BLaER1 treated with 17β-estradiol and CSF1 and Interleukin-3, amounts not matched to agents 10 nM and 100 nM (cell line): ENCODE data around the gene SLIT3.

ENCODE experiments used
- H3K27ac ChIP-seq, 11 experiments: shearing (Covaris generic); formaldehyde crosslinking; 2 replicates each; pipeline ENCODE4 v1.8.1; 2022
- H3K27me3 ChIP-seq, 11 experiments: shearing (Covaris generic); formaldehyde crosslinking; 2 replicates each; pipeline ENCODE4 v1.8.1; 2022
- H3K36me3 ChIP-seq, 11 experiments: shearing (Covaris generic); formaldehyde crosslinking; 2 replicates each; pipeline ENCODE4 v1.8.1; 2022
- H3K4me1 ChIP-seq, 10 experiments: shearing (Covaris generic); formaldehyde crosslinking; 2 replicates each; pipeline ENCODE4 v1.8.1; 2022
- H3K4me2 ChIP-seq, 11 experiments: shearing (Covaris generic); formaldehyde crosslinking; 2 replicates each; pipeline ENCODE4 v1.8.1; 2022
- H3K4me3 ChIP-seq, 10 experiments: shearing (Covaris generic); formaldehyde crosslinking; 2 replicates each; pipeline ENCODE4 v1.8.1; 2022
- H3K9ac ChIP-seq, 11 experiments: shearing (Covaris generic); formaldehyde crosslinking; 2 replicates each; pipeline ENCODE4 v1.8.1; 2022
- H3K9me3 ChIP-seq, 11 experiments: shearing (Covaris generic); formaldehyde crosslinking; replicated peaks in 1 of 11; 2 replicates each; pipeline ENCODE4 v1.8.1; 2022
- H4K20me1 ChIP-seq, 11 experiments: shearing (Covaris generic); formaldehyde crosslinking; 2 replicates each; pipeline ENCODE4 v1.8.1; 2022
- Cebpa-rat ChIP-seq, 11 experiments: shearing (Covaris generic); IDR thresholded peaks; 2 replicates each; pipeline ENCODE4 v1.8.1; 2022

Gene SLIT3

DNA sequence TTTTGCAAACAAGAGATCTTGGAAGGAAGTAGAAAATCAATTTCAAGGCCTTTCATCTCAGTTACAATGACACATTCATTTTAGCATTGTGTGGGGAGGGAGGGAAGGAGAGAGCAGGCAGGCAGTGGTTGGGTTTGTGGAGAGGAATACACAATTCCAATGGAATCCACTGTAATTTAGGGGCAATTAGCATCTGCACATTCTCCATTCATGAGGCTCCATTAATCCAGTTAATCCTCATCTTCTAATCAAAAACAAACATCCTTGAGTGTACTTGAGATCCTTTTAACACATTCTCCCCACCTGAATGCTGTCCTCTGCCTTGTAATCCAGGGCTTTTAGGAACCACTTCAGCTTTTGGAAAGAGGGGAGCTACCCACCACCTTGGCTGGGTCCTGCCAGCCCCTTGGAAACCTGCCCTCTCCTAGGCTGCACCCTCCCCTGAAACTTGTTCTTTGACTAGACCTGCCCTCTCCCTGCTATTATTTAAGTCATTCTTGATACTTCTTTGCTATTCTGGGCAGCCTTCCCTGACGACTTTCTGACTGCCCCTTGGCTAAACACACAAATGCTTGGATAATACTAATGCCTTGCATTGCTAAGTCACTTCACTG lies 271.2 kb downstream of the SLIT3 start:
- Histone ChIP-seq H3K4me2 (no peak overlapping the region), H3K36me3 (no peaks in the 10 kb centered on the region), H3K27me3 (no peaks in the 10 kb centered on the region), H3K9me3 (peaks cover 4 to 16% (median 6%) of the 10 kb centered on the region in 11 experiments; a peak in 14 of 22 replicates), H3K4me1 (no peaks in the 10 kb centered on the region), H4K20me1 (no peaks in the 10 kb centered on the region), H3K4me3 (no peak overlapping the region), H3K27ac (no peak overlapping the region), H3K9ac (no peak overlapping the region)
- no peak for TF ChIP-seq Cebpa-rat (IDR thresholded peaks at IDR 0.05)

DNA sequence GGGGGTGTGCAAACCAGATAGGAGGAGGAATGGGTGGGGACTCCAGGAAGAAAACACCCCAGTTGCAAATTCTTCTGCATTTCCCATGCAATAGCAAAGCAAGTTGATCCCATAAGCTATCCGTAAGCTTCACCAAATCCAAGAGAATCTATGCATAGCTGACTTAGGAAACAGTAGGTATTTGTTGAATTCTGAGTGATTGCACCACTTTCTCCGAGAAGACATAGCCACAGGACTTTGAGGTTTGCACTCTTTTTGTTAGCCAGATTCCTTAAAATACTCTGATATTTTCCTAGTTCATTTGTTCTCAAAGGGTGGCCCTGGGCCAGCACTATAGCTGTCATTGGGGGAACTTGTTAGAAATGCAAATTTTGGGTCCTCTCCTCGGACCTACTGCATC lies 271.9 kb downstream of the SLIT3 start:
- Histone ChIP-seq H3K4me2 (no peak overlapping the region), H3K4me3 (no peak overlapping the region), H3K9me3 (peaks cover 4 to 11% (median 6%) of the 10 kb centered on the region in 11 experiments; a peak in 14 of 22 replicates), H3K4me1 (no peaks in the 10 kb centered on the region), H3K9ac (no peak overlapping the region), H3K27me3 (no peaks in the 10 kb centered on the region), H3K27ac (no peak overlapping the region), H3K36me3 (no peaks in the 10 kb centered on the region), H4K20me1 (no peaks in the 10 kb centered on the region)
- TF ChIP-seq Cebpa-rat (IDR thresholded peaks at IDR 0.05), result no peak

DNA sequence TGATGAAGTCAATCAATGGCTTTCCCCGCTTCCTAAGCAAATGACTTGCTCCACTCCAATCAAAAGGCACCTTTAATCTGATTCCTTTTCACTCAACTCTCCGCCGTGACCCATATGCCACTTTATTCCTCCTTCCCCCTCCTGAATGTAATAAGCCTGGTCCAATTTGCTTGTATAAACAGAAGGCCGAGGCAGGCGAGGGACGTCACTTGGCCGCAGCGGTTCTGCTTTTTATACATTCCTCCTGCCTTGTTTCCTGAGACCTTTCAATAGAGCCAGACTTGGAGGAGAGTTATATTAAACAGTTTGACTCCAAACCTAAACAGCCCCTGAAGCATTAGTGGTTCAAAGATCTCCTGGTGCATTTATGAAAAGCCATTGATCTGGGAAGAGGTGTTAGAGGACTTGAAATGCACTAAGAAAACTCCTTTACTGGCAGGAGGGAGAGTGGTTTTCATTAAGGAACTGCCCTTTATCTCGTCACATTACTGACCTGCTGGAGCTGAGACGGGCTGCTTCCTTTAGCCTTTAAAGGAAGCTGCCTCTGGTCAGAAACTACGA lies 273.4 kb downstream of the SLIT3 start:
- no peaks in the 10 kb centered on the region for H3K36me3 ChIP-seq
- H4K20me1 ChIP-seq, result no peaks in the 10 kb centered on the region
- no peak overlapping the region for H3K9ac ChIP-seq
- no peaks in the 10 kb centered on the region for H3K4me1 ChIP-seq
- H3K27ac ChIP-seq, result no peak overlapping the region
- no peaks in the 10 kb centered on the region for H3K27me3 ChIP-seq
- H3K4me3 ChIP-seq, result no peak overlapping the region
- TF ChIP-seq Cebpa-rat (IDR thresholded peaks at IDR 0.05), result no peak
- no peak overlapping the region for H3K4me2 ChIP-seq
- no peaks in the 10 kb centered on the region for H3K9me3 ChIP-seq

DNA sequence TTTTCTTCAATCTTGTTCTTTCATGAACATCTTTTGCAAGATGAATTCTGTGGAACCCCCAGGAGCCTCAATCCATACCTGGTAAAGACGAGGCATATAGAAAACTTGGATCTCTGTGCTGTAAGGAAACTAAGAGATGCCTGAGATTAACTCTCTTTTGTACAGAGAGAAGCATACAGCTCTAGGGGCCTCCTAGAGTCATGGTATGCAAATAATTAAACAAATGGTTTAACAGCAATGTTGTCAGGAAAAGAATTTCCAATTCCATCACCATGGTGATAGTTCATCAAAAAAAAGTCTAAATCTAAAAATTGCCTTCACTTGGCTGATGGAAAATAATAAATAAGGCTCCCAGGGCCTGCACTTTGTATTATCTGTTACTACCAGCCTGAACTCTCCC lies 275.4 kb downstream of the SLIT3 start:
- no peaks in the 10 kb centered on the region for H4K20me1 ChIP-seq
- no peaks in the 10 kb centered on the region for H3K27me3 ChIP-seq
- H3K9ac ChIP-seq, result no peak overlapping the region
- no peak overlapping the region for H3K27ac ChIP-seq
- H3K9me3 ChIP-seq, result no peaks in the 10 kb centered on the region
- no peaks in the 10 kb centered on the region for H3K4me1 ChIP-seq
- TF ChIP-seq Cebpa-rat (IDR thresholded peaks at IDR 0.05), result no peak
- H3K36me3 ChIP-seq, result no peaks in the 10 kb centered on the region
- H3K4me2 ChIP-seq, result no peak overlapping the region
- H3K4me3 ChIP-seq, result no peak overlapping the region

DNA sequence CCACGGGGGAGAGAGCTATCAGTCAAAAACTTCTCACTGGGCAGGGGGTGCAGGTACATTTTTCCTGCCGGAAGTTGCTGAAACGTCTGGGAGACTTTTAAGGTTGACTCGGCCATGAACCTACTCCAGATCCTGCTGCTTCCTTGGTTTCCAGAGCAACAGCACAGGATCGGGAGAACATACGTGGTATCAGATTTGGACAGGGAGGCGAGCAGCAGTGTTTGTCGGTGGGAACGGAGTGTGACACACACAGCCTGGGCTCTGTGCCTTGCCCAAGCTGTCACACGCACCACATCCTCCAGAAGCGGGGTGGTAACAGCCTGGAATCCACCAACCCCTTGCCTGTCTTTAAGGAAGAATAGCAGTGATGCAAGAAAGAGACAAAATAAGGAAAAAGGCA lies 276.5 kb downstream of the SLIT3 start:
- no peaks in the 10 kb centered on the region for H3K4me1 ChIP-seq
- no peak overlapping the region for H3K4me3 ChIP-seq
- H3K4me2 ChIP-seq, result no peak overlapping the region
- H3K27ac ChIP-seq, result no peak overlapping the region
- no peaks in the 10 kb centered on the region for H3K9me3 ChIP-seq
- no peaks in the 10 kb centered on the region for H4K20me1 ChIP-seq
- no peak for TF ChIP-seq Cebpa-rat (IDR thresholded peaks at IDR 0.05)
- H3K36me3 ChIP-seq, result no peaks in the 10 kb centered on the region
- no peak overlapping the region for H3K9ac ChIP-seq
- no peaks in the 10 kb centered on the region for H3K27me3 ChIP-seq

DNA sequence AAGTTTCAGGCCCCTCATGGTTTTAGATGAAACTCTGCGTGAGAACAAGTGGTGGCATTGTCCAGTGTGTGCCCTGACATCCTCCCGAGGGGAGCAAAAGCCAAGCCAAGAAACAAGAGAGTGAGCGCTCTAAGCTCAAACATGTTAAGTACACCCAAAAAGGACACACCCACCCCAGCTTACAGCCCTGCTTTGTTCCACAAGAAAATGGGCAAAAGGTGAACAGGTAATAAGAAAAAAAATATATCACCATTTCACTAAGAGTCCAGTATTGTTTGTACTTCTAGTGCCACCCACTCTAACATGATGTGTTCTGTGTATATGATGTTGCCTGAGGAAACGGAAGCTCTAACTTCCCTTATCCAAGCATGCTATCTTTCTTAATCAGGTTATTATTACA lies 278.2 kb downstream of the SLIT3 start:
- no peaks in the 10 kb centered on the region for H3K4me1 ChIP-seq
- H3K9me3 ChIP-seq, result no peaks in the 10 kb centered on the region
- TF ChIP-seq Cebpa-rat (IDR thresholded peaks at IDR 0.05), result no peak
- no peak overlapping the region for H3K27ac ChIP-seq
- no peaks in the 10 kb centered on the region for H3K27me3 ChIP-seq
- no peak overlapping the region for H3K4me3 ChIP-seq
- no peak overlapping the region for H3K4me2 ChIP-seq
- no peaks in the 10 kb centered on the region for H4K20me1 ChIP-seq
- no peaks in the 10 kb centered on the region for H3K36me3 ChIP-seq
- H3K9ac ChIP-seq, result no peak overlapping the region

DNA sequence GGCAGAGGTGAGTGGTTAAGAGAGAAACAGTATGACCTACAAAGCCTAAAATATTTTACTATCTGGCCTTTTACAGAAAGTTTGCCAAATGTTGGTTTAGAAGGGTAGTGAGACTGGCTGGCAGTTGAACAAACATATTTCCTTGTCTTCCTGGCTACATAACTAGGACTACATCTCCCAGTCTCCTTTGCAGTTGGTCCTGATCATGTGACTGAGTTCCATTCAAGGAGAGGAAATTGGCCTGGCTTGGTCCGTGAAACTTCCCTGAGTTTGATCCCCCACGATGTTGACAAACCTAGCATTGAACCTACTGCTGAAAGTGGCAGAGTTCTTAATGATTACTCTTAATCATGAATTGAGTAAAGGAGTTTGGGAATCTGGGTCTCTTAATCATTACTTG lies 280.8 kb downstream of the SLIT3 start:
- Histone ChIP-seq H4K20me1 (no peaks in the 10 kb centered on the region), H3K27ac (no peak overlapping the region), H3K9ac (no peak overlapping the region), H3K4me2 (no peak overlapping the region), H3K4me1 (no peaks in the 10 kb centered on the region), H3K27me3 (no peaks in the 10 kb centered on the region), H3K4me3 (no peak overlapping the region), H3K9me3 (no peaks in the 10 kb centered on the region), H3K36me3 (no peaks in the 10 kb centered on the region)
- no peak for TF ChIP-seq Cebpa-rat (IDR thresholded peaks at IDR 0.05)

DNA sequence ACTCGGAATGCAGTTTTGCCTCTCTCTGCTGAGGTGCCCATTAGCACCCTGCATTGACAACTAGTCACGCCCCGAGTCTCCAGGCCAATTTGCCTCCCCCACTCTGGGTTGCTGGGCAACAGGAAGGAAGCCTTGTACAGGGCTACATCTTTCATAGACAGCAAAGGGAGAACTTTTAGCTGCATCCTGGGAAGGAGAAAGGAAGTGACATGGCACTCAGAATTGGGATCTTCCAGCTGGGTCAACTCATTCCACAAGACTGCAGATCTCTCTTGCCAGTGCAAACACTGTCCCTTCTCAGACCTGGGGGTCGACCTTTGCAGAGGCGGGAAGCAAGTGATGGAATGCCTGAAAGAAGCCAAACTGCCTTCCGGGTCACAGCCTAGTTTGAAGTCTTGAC lies 282.0 kb downstream of the SLIT3 start:
- Histone ChIP-seq H3K9me3 (no peaks in the 10 kb centered on the region), H3K4me3 (no peak overlapping the region), H3K27me3 (no peaks in the 10 kb centered on the region), H3K9ac (no peak overlapping the region), H3K36me3 (no peaks in the 10 kb centered on the region), H3K4me1 (no peaks in the 10 kb centered on the region), H3K27ac (no peak overlapping the region), H3K4me2 (no peak overlapping the region), H4K20me1 (no peaks in the 10 kb centered on the region)
- no peak for TF ChIP-seq Cebpa-rat (IDR thresholded peaks at IDR 0.05)

DNA sequence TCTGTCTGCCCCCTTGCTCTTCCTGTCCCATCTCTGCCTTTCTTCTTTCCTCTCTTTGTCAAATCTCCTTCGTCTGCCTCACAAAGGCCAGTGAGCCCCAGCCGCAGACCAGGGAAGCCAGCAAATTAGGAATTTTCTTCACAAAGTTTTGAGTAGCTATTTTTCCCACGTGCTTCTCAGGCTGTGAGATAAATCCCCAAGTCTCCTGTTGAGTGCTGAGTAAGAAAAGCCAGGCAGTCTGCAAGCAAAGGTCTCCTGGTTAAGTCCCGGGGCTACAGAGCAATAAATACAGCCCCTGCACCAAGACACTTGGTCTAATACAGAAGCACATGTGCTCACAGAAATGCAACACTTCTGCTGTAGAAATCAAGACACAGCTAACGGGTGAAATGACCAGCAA lies 284.9 kb downstream of the SLIT3 start:
- no peaks in the 10 kb centered on the region for H3K27me3 ChIP-seq

DNA sequence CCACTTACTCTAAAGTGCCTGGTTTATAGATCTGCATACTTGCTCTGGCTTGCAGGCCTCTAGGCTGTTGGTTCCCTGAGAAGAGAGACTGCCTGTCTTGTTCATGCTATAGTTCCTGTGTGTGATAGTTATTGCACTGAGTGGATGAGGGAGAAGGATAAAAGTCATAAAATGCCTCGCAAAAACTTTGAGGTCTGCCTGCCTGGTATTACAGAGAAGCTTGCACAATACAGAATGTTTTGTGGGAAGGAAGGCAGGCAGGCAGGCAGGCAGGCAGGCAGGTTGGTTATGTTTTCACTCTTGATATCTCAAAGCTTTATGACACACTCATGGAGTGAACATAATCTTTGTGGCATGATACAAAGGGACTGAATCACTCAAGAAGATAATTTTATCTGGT lies 287.1 kb downstream of the SLIT3 start:
- Histone ChIP-seq H3K27ac (no peak overlapping the region), H3K36me3 (no peaks in the 10 kb centered on the region), H3K9ac (no peak overlapping the region), H3K4me3 (no peak overlapping the region), H4K20me1 (no peaks in the 10 kb centered on the region), H3K4me1 (no peaks in the 10 kb centered on the region), H3K27me3 (no peaks in the 10 kb centered on the region), H3K4me2 (no peak overlapping the region), H3K9me3 (no peaks in the 10 kb centered on the region)
- TF ChIP-seq Cebpa-rat (IDR thresholded peaks at IDR 0.05), result no peak

More for the DNA sequence above, 284.9 kb downstream of the SLIT3 start:
- Histone ChIP-seq H3K27ac (no peak overlapping the region), H4K20me1 (no peaks in the 10 kb centered on the region), H3K4me3 (no peak overlapping the region), H3K4me1 (no peaks in the 10 kb centered on the region), H3K36me3 (no peaks in the 10 kb centered on the region), H3K9ac (no peak overlapping the region), H3K4me2 (no peak overlapping the region), H3K9me3 (no peaks in the 10 kb centered on the region)
- no peak for TF ChIP-seq Cebpa-rat (IDR thresholded peaks at IDR 0.05)
